Mucosa of stomach (tissue), 1 donor: ENCODE measurements around the gene RASAL2.
A peak's percentile ranks its signal among the peaks of the same experiment; 100 is the strongest.
"Not testable (repeated sequence)": the region's sequence is repeated elsewhere in the genome, so short reads cannot be mapped to it uniquely, and the experiment has no call there.

Source experiments
- H3K27me3 ChIP-seq: one replicate; pipeline ENCODE4 v1.7.0; 2013; ENCODE audit warnings: mild to moderate bottlenecking, low read length; ENCODE audit not compliant: control insufficient read depth, insufficient read depth
- H3K36me3 ChIP-seq: one replicate; pipeline ENCODE4 v1.7.0; 2013; ENCODE audit warnings: low read length; ENCODE audit not compliant: control insufficient read depth, insufficient read depth
- H3K4me1 ChIP-seq: one replicate; pipeline ENCODE4 v1.7.0; 2013; ENCODE audit warnings: mild to moderate bottlenecking, low read length; ENCODE audit not compliant: control insufficient read depth, insufficient read depth
- H3K4me3 ChIP-seq: one replicate; pipeline ENCODE4 v1.7.0; 2013; ENCODE audit warnings: low read length
- H3K9ac ChIP-seq: one replicate; pipeline ENCODE4 v1.7.0; 2013; ENCODE audit warnings: mild to moderate bottlenecking, low read length, moderate library complexity
- H3K9me3 ChIP-seq: one replicate; pipeline ENCODE4 v1.7.0; 2013; ENCODE audit warnings: mild to moderate bottlenecking, low read length, moderate library complexity; ENCODE audit not compliant: control insufficient read depth
- donor health status: Pancreatic carcinoma.

Gene RASAL2

GRCh38 chr1:178077917-178078316 lies 16.0 kb upstream of the RASAL2 start:
- Histone ChIP-seq H3K9me3 (no peaks in the 10 kb centered on the region), H3K9ac (no peak overlapping the region)

GRCh38 chr1:178086294-178086693 lies 7.6 kb upstream of the RASAL2 start:
- Histone ChIP-seq H3K27me3 (no peaks in the 10 kb centered on the region), H3K36me3 (no peaks in the 10 kb centered on the region)

More at GRCh38 chr1:178077917-178078316, 16.0 kb upstream of the RASAL2 start:
- Histone ChIP-seq H3K4me3 (no peak overlapping the region), H3K4me1 (no peaks in the 10 kb centered on the region), H3K27me3 (no peaks in the 10 kb centered on the region), H3K36me3 (no peaks in the 10 kb centered on the region)

GRCh38 chr1:178086766-178087165 lies 7.1 kb upstream of the RASAL2 start:
- no peaks in the 10 kb centered on the region for H3K4me1 ChIP-seq
- H3K27me3 ChIP-seq, result no peaks in the 10 kb centered on the region

More at GRCh38 chr1:178086294-178086693, 7.6 kb upstream of the RASAL2 start:
- no peaks in the 10 kb centered on the region for H3K9me3 ChIP-seq
- H3K4me3 ChIP-seq, result no peak overlapping the region
- H3K4me1 ChIP-seq, result no peaks in the 10 kb centered on the region
- H3K9ac ChIP-seq, result no peak overlapping the region

GRCh38 chr1:178088651-178089050 lies 5.3 kb upstream of the RASAL2 start:
- H3K4me3 ChIP-seq, result no peak overlapping the region
- H3K4me1 ChIP-seq, result no peaks in the 10 kb centered on the region
- H3K36me3 ChIP-seq, result no peaks in the 10 kb centered on the region
- H3K9ac ChIP-seq, result no peak overlapping the region
- no peaks in the 10 kb centered on the region for H3K27me3 ChIP-seq
- H3K9me3 ChIP-seq, result no peaks in the 10 kb centered on the region

More at GRCh38 chr1:178086766-178087165, 7.1 kb upstream of the RASAL2 start:
- Histone ChIP-seq H3K36me3 (no peaks in the 10 kb centered on the region), H3K9me3 (no peaks in the 10 kb centered on the region), H3K4me3 (no peak overlapping the region), H3K9ac (no peak overlapping the region)

- H3K4me1 ChIP-seq, H3K4me3 ChIP-seq, H3K27me3 ChIP-seq, H3K9ac ChIP-seq, H3K9me3 ChIP-seq, H3K36me3 ChIP-seq: not testable (repeated sequence)
These were observed 2.5 kb upstream of the RASAL2 start for GRCh38 chr1:178091454-178091853.

GRCh38 chr1:178091986-178092745 lies 1.7 kb upstream of the RASAL2 start:
- H3K9me3 ChIP-seq, result no peaks in the 10 kb centered on the region
- H3K9ac ChIP-seq, result no peak overlapping the region
- H3K27me3 ChIP-seq, result no peaks in the 10 kb centered on the region
- no peaks in the 10 kb centered on the region for H3K36me3 ChIP-seq
- H3K4me1 ChIP-seq, result no peaks in the 10 kb centered on the region
- no peak overlapping the region for H3K4me3 ChIP-seq

GRCh38 chr1:178092878-178093493 lies 918 bp upstream of the RASAL2 start:
- peak overlapping the region; percentile 51 for H3K4me3 ChIP-seq
- H3K4me1 ChIP-seq, result no peaks in the 10 kb centered on the region
- H3K27me3 ChIP-seq, result no peaks in the 10 kb centered on the region
- no peaks in the 10 kb centered on the region for H3K9me3 ChIP-seq
- no peaks in the 10 kb centered on the region for H3K36me3 ChIP-seq
- H3K9ac ChIP-seq, result peak overlapping the region; percentile 72

- peak overlapping the region; percentile 51 for H3K4me3 ChIP-seq
- no peaks in the 10 kb centered on the region for H3K27me3 ChIP-seq
- peak overlapping the region; percentile 72 for H3K9ac ChIP-seq
- H3K4me1 ChIP-seq, result no peaks in the 10 kb centered on the region
- no peaks in the 10 kb centered on the region for H3K9me3 ChIP-seq
- no peaks in the 10 kb centered on the region for H3K36me3 ChIP-seq
These were observed 382 bp upstream of the RASAL2 start for GRCh38 chr1:178093494-178093950.

- Histone ChIP-seq H3K27me3 (no peaks in the 10 kb centered on the region), H3K9me3 (no peaks in the 10 kb centered on the region), H3K4me1 (no peaks in the 10 kb centered on the region), H3K4me3 (peak overlapping the region; percentile 9), H3K9ac (peak overlapping the region; percentile 72), H3K36me3 (no peaks in the 10 kb centered on the region)
These were observed 1.1 kb downstream of the RASAL2 start for GRCh38 chr1:178094739-178095645.

- no peaks in the 10 kb centered on the region for H3K36me3 ChIP-seq
- no peaks in the 10 kb centered on the region for H3K9me3 ChIP-seq
- H3K27me3 ChIP-seq, result no peaks in the 10 kb centered on the region
- no peak overlapping the region for H3K9ac ChIP-seq
- no peak overlapping the region for H3K4me3 ChIP-seq
- no peaks in the 10 kb centered on the region for H3K4me1 ChIP-seq
These were observed 2.5 kb downstream of the RASAL2 start for GRCh38 chr1:178096421-178096820.

- no peaks in the 10 kb centered on the region for H3K9me3 ChIP-seq
- no peaks in the 10 kb centered on the region for H3K4me1 ChIP-seq
- no peak overlapping the region for H3K9ac ChIP-seq
- H3K27me3 ChIP-seq, result no peaks in the 10 kb centered on the region
- H3K4me3 ChIP-seq, result no peak overlapping the region
- no peaks in the 10 kb centered on the region for H3K36me3 ChIP-seq
These were observed 4.4 kb downstream of the RASAL2 start for GRCh38 chr1:178098262-178098661.

GRCh38 chr1:178101266-178101630 lies 7.3 kb downstream of the RASAL2 start:
- Histone ChIP-seq H3K36me3 (no peaks in the 10 kb centered on the region), H3K4me1 (no peaks in the 10 kb centered on the region), H3K4me3 (no peak overlapping the region)

More at GRCh38 chr1:178101266-178101630, 7.3 kb downstream of the RASAL2 start:
- no peak overlapping the region for H3K9ac ChIP-seq
- H3K9me3 ChIP-seq, result no peaks in the 10 kb centered on the region
- no peaks in the 10 kb centered on the region for H3K27me3 ChIP-seq
